ENCODE data around the gene PNPLA5. TPM values are rescaled to one million over a fixed set of nuclear protein-coding genes. Genes with fewer than 3 reads are reported as not detected.
A peak's percentile ranks its signal among the peaks of the same experiment; 100 is the strongest.

PNPLA5 gene
- total and polyA plus RNA-seq, 4 experiments from 2014 or later, result not detected

GRCh38 chr22:43848366-43849171, 43.2 kb downstream of the PNPLA5 start:
- ChIA-PET CTCF (ENCODE audit: partially characterized antibody) (interaction anchor here (1.3 kb wide), 1 partner anchor 36 kb away, joined by 3 read pairs; no protein-coding TSS in a partner anchor), POLR2A (ENCODE audit: partially characterized antibody) (no interaction called here)
- Histone ChIP-seq H3K9me3 (ENCODE audit: control insufficient read depth in 1 of 2, low read length in 2 of 2) (no peaks in the 10 kb centered on the region), H3K4me3 (ENCODE audit: low read length in 2 of 2) (no peak overlapping the region), H3K27ac (ENCODE audit: low read depth, low read length) (no peak overlapping the region), H3K27me3 (ENCODE audit: insufficient read depth, low read length) (no peaks in the 10 kb centered on the region), H3K36me3 (ENCODE audit: insufficient read depth, low read length) (no peaks in the 10 kb centered on the region), H3K4me1 (ENCODE audit: insufficient read depth, low read length) (no peaks in the 10 kb centered on the region)
- Mint-ChIP-seq H3K4me1 (no peaks in the 10 kb centered on the region), H3K4me3 (no peak overlapping the region), H3K27ac (no peak overlapping the region), H3K27me3 (peaks cover 19% of the 10 kb centered on the region in 2 donors), H3K36me3 (no peaks in the 10 kb centered on the region), H3K9me3 (peaks cover 0 to 3% (median 0%) of the 10 kb centered on the region in 8 donors)
- intact Hi-C loops (cut with micrococcal nuclease), result no loop called here
- no peak for DNase-seq

GRCh38 chr22:43847376-43848289, 44.2 kb downstream of the PNPLA5 start:
- ChIA-PET CTCF (ENCODE audit: partially characterized antibody) (no interaction called here), POLR2A (ENCODE audit: partially characterized antibody) (no interaction called here)
- Histone ChIP-seq H3K4me1 (ENCODE audit: insufficient read depth, low read length) (no peaks in the 10 kb centered on the region), H3K9me3 (ENCODE audit: control insufficient read depth in 1 of 2, low read length in 2 of 2) (no peaks in the 10 kb centered on the region), H3K4me3 (ENCODE audit: low read length in 2 of 2) (no peak overlapping the region), H3K27me3 (ENCODE audit: insufficient read depth, low read length) (no peaks in the 10 kb centered on the region), H3K36me3 (ENCODE audit: insufficient read depth, low read length) (no peaks in the 10 kb centered on the region), H3K27ac (ENCODE audit: low read depth, low read length) (no peak overlapping the region)
- no peaks in the 10 kb centered on the region for H3K4me1 Mint-ChIP-seq
- peak overlapping the region in 1 of 7 donors; percentile 45 for H3K27ac Mint-ChIP-seq
- DNase-seq, result no peak
- no peaks in the 10 kb centered on the region for H3K9me3 Mint-ChIP-seq
- H3K36me3 Mint-ChIP-seq, result no peaks in the 10 kb centered on the region
- H3K4me3 Mint-ChIP-seq, result no peak overlapping the region
- H3K27me3 Mint-ChIP-seq, result peaks cover 15 to 16% of the 10 kb centered on the region in 2 donors
- intact Hi-C loops (cut with micrococcal nuclease), result no loop called here

GRCh38 chr22:43846966-43847365, 44.8 kb downstream of the PNPLA5 start:
- Histone ChIP-seq H3K36me3 (ENCODE audit: insufficient read depth, low read length) (no peaks in the 10 kb centered on the region), H3K4me3 (ENCODE audit: low read length in 2 of 2) (no peak overlapping the region), H3K27me3 (ENCODE audit: insufficient read depth, low read length) (no peaks in the 10 kb centered on the region), H3K9me3 (ENCODE audit: control insufficient read depth in 1 of 2, low read length in 2 of 2) (no peaks in the 10 kb centered on the region), H3K4me1 (ENCODE audit: insufficient read depth, low read length) (no peaks in the 10 kb centered on the region), H3K27ac (ENCODE audit: low read depth, low read length) (no peak overlapping the region)
- ChIA-PET CTCF (ENCODE audit: partially characterized antibody) (no interaction called here), POLR2A (ENCODE audit: partially characterized antibody) (no interaction called here)
- Mint-ChIP-seq H3K4me3 (no peak overlapping the region), H3K36me3 (no peaks in the 10 kb centered on the region), H3K27ac (peak overlapping the region in 1 of 7 donors; percentile 45), H3K4me1 (no peaks in the 10 kb centered on the region), H3K27me3 (peaks cover 15 to 16% of the 10 kb centered on the region in 2 donors), H3K9me3 (no peaks in the 10 kb centered on the region)
- intact Hi-C loops (cut with micrococcal nuclease), result no loop called here
- DNase-seq, result no peak

- ChIA-PET CTCF (ENCODE audit: partially characterized antibody) (no interaction called here), POLR2A (ENCODE audit: partially characterized antibody) (no interaction called here)
- H3K4me1 Mint-ChIP-seq, result no peaks in the 10 kb centered on the region
- H3K27ac Mint-ChIP-seq, result no peak overlapping the region
- no peaks in the 10 kb centered on the region for H3K36me3 ChIP-seq (ENCODE audit: insufficient read depth, low read length)
- H3K27ac ChIP-seq (ENCODE audit: low read depth, low read length), result no peak overlapping the region
- H3K4me3 ChIP-seq (ENCODE audit: low read length in 2 of 2), result no peak overlapping the region
- H3K9me3 Mint-ChIP-seq, result no peaks in the 10 kb centered on the region
- H3K36me3 Mint-ChIP-seq, result no peaks in the 10 kb centered on the region
- no peaks in the 10 kb centered on the region for H3K9me3 ChIP-seq (ENCODE audit: control insufficient read depth in 1 of 2, low read length in 2 of 2)
- no peaks in the 10 kb centered on the region for H3K27me3 ChIP-seq (ENCODE audit: insufficient read depth, low read length)
- no peaks in the 10 kb centered on the region for H3K4me1 ChIP-seq (ENCODE audit: insufficient read depth, low read length)
- peaks cover 12% of the 10 kb centered on the region in 2 donors for H3K27me3 Mint-ChIP-seq
- DNase-seq, result no peak
- intact Hi-C loops (cut with micrococcal nuclease), result no loop called here
- H3K4me3 Mint-ChIP-seq, result no peak overlapping the region
Observed at GRCh38 chr22:43845981-43846380, 45.8 kb downstream of the PNPLA5 start.

GRCh38 chr22:43844560-43845545, 47.0 kb downstream of the PNPLA5 start:
- no peaks in the 10 kb centered on the region for H3K9me3 ChIP-seq (ENCODE audit: control insufficient read depth in 1 of 2, low read length in 2 of 2)
- ChIA-PET CTCF (ENCODE audit: partially characterized antibody) (no interaction called here), POLR2A (ENCODE audit: partially characterized antibody) (no interaction called here)
- no peak overlapping the region for H3K27ac Mint-ChIP-seq
- no peaks in the 10 kb centered on the region for H3K4me1 ChIP-seq (ENCODE audit: insufficient read depth, low read length)
- no peaks in the 10 kb centered on the region for H3K4me1 Mint-ChIP-seq
- DNase-seq, result no peak
- peaks cover 2 to 10% of the 10 kb centered on the region in 2 donors for H3K27me3 Mint-ChIP-seq
- no peaks in the 10 kb centered on the region for H3K36me3 Mint-ChIP-seq
- no peak overlapping the region for H3K27ac ChIP-seq (ENCODE audit: low read depth, low read length)
- no peak overlapping the region for H3K4me3 ChIP-seq (ENCODE audit: low read length in 2 of 2)
- intact Hi-C loops (cut with micrococcal nuclease), result no loop called here
- no peaks in the 10 kb centered on the region for H3K27me3 ChIP-seq (ENCODE audit: insufficient read depth, low read length)
- H3K9me3 Mint-ChIP-seq, result no peaks in the 10 kb centered on the region
- H3K4me3 Mint-ChIP-seq, result no peak overlapping the region
- no peaks in the 10 kb centered on the region for H3K36me3 ChIP-seq (ENCODE audit: insufficient read depth, low read length)

GRCh38 chr22:43843783-43844530, 47.9 kb downstream of the PNPLA5 start:
- ChIA-PET POLR2A (ENCODE audit: partially characterized antibody) (no interaction called here), CTCF (ENCODE audit: partially characterized antibody) (no interaction called here)

More at GRCh38 chr22:43843783-43844530, 47.9 kb downstream of the PNPLA5 start:
- Mint-ChIP-seq H3K27ac (no peak overlapping the region), H3K27me3 (peaks cover 2 to 10% of the 10 kb centered on the region in 2 donors), H3K4me1 (no peaks in the 10 kb centered on the region), H3K36me3 (no peaks in the 10 kb centered on the region), H3K9me3 (no peaks in the 10 kb centered on the region), H3K4me3 (no peak overlapping the region)
- Histone ChIP-seq H3K36me3 (ENCODE audit: insufficient read depth, low read length) (no peaks in the 10 kb centered on the region), H3K4me3 (ENCODE audit: low read length in 2 of 2) (no peak overlapping the region), H3K27ac (ENCODE audit: low read depth, low read length) (no peak overlapping the region), H3K27me3 (ENCODE audit: insufficient read depth, low read length) (no peaks in the 10 kb centered on the region), H3K4me1 (ENCODE audit: insufficient read depth, low read length) (no peaks in the 10 kb centered on the region), H3K9me3 (ENCODE audit: control insufficient read depth in 1 of 2, low read length in 2 of 2) (no peaks in the 10 kb centered on the region)
- DNase-seq, result no peak
- intact Hi-C loops (cut with micrococcal nuclease), result no loop called here
